Esophagus muscularis mucosa (tissue), 3 donors: ENCODE results near the gene CABCOCO1.

ENCODE experiments used
- EP300 ChIP-seq: sonication (generic); formaldehyde crosslinking; IDR thresholded peaks from one replicate; pipeline ENCODE4 v1.6.1; 2017; ENCODE audit warnings: antibody characterized with exemption
- POLR2A ChIP-seq: fragments of 450-650 bp; IDR thresholded peaks from one replicate; pipeline ENCODE4 v1.6.1; 2017; ENCODE audit warnings: antibody characterized with exemption, moderate library complexity, mild to moderate bottlenecking, low read depth
- POLR2AphosphoS5 ChIP-seq, 2 donors: sonication (generic); formaldehyde crosslinking; IDR thresholded peaks; one replicate each; pipeline ENCODE4 v1.6.1; 2017; ENCODE audit warnings: antibody characterized with exemption in 2 of 2

DNA sequence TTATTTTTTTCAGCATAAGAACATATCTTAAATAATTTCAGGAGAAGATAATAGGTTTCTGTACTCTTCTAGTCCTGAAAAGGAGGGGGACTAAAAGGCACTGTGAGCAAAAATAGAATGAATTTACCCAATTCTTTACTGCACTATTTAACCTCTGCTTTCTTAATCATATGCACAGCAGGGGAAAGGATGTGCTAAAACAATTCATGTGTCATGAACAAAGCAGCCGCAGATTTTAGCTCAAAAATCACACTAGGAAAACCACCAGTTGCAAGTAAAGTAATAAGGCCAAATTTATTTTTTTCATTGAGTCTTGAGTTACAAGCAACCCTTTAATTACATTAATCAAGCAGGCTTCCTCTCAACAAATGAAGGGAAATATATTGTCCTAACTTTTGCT, 80.1 kb downstream of the CABCOCO1 start:
- no peak for TF ChIP-seq POLR2AphosphoS5 (IDR thresholded peaks at IDR 0.05)
- TF ChIP-seq POLR2A: no peak
- TF ChIP-seq EP300: no peak
